Muscle layer of colon (tissue), 2 donors: ENCODE data around the gene HYCC1.
"Not testable (repeated sequence)": the region's sequence is repeated elsewhere in the genome, so short reads cannot be mapped to it uniquely, and the experiment has no call there.

ENCODE experiments used
- H3K27ac ChIP-seq: one replicate; pipeline ENCODE4 v1.7.0; 2013; ENCODE audit warnings: low read depth, mild to moderate bottlenecking, low read length, moderate library complexity
- H3K27me3 ChIP-seq, 2 donors: one replicate each; pipeline ENCODE4 v1.7.0; 2013; ENCODE audit warnings: low read length in 2 of 2, mild to moderate bottlenecking in 2 of 2; ENCODE audit not compliant: insufficient read depth in 2 of 2, control insufficient read depth in 1 of 2
- H3K36me3 ChIP-seq: one replicate; pipeline ENCODE4 v1.7.0; 2013; ENCODE audit warnings: mild to moderate bottlenecking, low read length; ENCODE audit not compliant: insufficient read depth
- H3K4me1 ChIP-seq: one replicate; pipeline ENCODE4 v1.7.0; 2013; ENCODE audit warnings: mild to moderate bottlenecking, low read length; ENCODE audit not compliant: insufficient read depth
- H3K4me3 ChIP-seq, 2 donors: one replicate each; pipeline ENCODE4 v1.7.0; 2013; ENCODE audit warnings: low read length in 2 of 2, low read depth in 1 of 2, mild to moderate bottlenecking in 1 of 2, moderate library complexity in 1 of 2
- H3K9ac ChIP-seq: one replicate; pipeline ENCODE4 v1.7.0; 2013; ENCODE audit warnings: low read length
- H3K9me3 ChIP-seq: one replicate; pipeline ENCODE4 v1.7.0; 2013; ENCODE audit warnings: mild to moderate bottlenecking, low read length
- donor health status: abdominal sarcoma.
- donor health status: Adenocarcinoma of cecum.

The HYCC1 gene

DNA sequence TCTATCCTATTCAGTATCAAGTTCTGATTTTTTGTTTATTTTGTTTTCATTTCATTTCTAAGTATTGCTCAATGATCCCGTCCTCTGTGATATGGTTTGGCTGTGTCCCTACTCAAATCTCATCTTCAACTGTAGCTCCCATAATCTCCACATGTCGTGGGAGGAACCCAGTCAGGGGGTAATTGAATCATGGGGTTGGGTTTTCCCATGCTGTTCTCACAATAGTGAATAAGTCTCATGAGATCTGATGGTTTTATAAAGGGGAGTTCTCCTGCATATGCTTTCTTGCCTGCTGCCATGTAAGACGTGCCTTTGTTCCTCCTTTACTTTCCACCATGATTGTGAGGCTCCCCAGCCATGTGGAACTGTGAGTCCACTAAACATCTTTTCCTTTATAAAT, 39.3 kb downstream of the HYCC1 start:
- not testable (repeated sequence) for H3K4me3 ChIP-seq, H3K9me3 ChIP-seq, H3K27me3 ChIP-seq, H3K9ac ChIP-seq, H3K4me1 ChIP-seq, H3K27ac ChIP-seq, H3K36me3 ChIP-seq

DNA sequence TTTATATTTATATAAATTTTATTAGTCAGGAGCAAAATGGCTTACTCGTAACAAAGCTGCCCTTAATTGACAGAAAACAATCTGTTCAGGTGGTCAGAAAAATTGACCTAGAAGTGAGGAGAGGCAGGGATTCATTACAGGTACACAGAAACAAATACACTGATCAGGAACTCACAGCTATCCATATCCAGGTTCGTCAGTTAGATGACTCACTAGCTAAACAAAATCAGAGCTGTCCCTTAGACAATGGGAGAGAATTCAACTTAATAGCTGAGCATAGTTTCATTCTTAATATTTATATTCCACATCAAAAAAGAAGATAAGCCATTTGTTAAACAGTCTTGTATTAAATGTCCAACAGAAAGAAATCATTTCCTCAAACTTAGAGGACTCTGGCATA, 41.7 kb downstream of the HYCC1 start:
- Histone ChIP-seq H3K36me3 (peaks cover 4% of the 10 kb centered on the region), H3K9me3 (no peaks in the 10 kb centered on the region), H3K9ac (no peak overlapping the region), H3K27ac (no peak overlapping the region), H3K4me1 (no peaks in the 10 kb centered on the region), H3K4me3 (no peak overlapping the region), H3K27me3 (no peaks in the 10 kb centered on the region)

DNA sequence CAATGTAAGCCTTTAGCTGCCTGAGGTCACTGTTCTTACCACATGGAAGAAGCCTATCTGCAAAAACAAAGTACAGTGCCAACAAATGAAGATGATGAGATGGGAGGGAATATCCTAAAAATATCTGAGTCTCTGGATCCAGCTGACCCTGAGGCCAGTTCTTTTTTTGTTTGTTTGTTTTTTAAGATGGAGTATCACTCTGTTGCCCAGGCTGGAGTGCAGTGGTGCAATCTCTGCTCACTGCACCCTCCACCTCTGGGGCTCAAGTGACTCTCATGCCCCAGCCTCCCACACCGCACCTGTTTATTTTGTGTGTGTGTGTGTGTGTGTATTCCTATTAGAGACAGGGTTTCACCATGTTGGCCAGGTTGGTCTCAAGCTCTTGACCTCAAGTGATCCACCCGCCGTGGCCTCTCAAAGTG, 44.9 kb downstream of the HYCC1 start:
- Histone ChIP-seq H3K9ac (no peak overlapping the region), H3K4me3 (no peak overlapping the region), H3K4me1 (no peaks in the 10 kb centered on the region), H3K9me3 (no peaks in the 10 kb centered on the region), H3K27ac (no peak overlapping the region), H3K36me3 (peaks cover 4% of the 10 kb centered on the region), H3K27me3 (no peaks in the 10 kb centered on the region)
